Chondrocyte (in vitro differentiated cells): ENCODE measurements around the gene ARRDC3. TPM values are rescaled to one million over a fixed set of nuclear protein-coding genes. Genes with fewer than 3 reads are reported as not detected.

Experiments
- DNase-seq: peaks from one replicate; pipeline ENCODE4 v3.0.0; 2021; ENCODE audit warnings: mixed read lengths, low spot score
- H3K27ac Mint-ChIP-seq: one replicate; pipeline ENCODE4 v1.8.0; 2021; ENCODE audit warnings: mild to moderate bottlenecking, moderate library complexity, mixed read lengths; ENCODE audit not compliant: unreplicated experiment
- H3K27me3 Mint-ChIP-seq: 2 replicates; pipeline ENCODE4 v1.8.0; 2021; ENCODE audit warnings: low read depth, mixed read lengths
- H3K36me3 Mint-ChIP-seq: 2 replicates; pipeline ENCODE4 v1.8.0; 2021; ENCODE audit warnings: low read depth, mixed read lengths
- H3K4me1 Mint-ChIP-seq: 2 replicates; pipeline ENCODE4 v1.8.0; 2021; ENCODE audit warnings: low read depth, mild to moderate bottlenecking, mixed read lengths
- H3K4me3 Mint-ChIP-seq: one replicate; pipeline ENCODE4 v1.8.0; 2021; ENCODE audit warnings: mild to moderate bottlenecking, moderate library complexity, mixed read lengths; ENCODE audit not compliant: unreplicated experiment
- H3K9me3 Mint-ChIP-seq: 2 replicates; pipeline ENCODE4 v1.8.0; 2021; ENCODE audit warnings: low read depth, mixed read lengths
- total RNA-seq: library from RNA; stranded (reverse); gene quantifications from 3 replicates; pipeline ENCODE4 v1.2.1, GENCODE V29; 2021
- TF ChIP-seq, protein P1 (sequence below): fragments of 200-600 bp; sonication (generic); IDR thresholded peaks from 2 replicates; pipeline ENCODE4 v1.5.0; 2021; ENCODE audit warnings: antibody characterized with exemption, mild to moderate bottlenecking, moderate library complexity

The ARRDC3 gene
- total RNA-seq, 1 donor from 2014 or later = 27.6 TPM

DNA sequence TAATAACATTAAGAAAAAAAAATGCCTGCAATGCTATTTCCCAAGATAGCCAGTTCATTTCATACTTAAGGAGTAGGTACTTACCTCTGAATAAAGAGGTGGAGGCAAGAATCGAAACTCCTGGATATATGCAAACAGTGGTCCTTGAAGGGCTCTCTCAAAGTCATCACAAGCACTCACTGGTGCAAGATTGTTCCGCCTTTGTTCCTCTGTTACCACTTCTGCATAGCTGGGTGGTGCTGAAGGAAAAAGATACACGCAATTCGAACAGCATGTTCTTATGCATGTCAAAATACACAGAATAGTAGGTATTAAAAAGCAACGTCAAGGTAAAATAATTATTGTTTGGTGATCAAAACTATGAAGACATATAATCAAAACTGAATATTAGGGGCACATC, 9.5 kb downstream of the ARRDC3 start:
- Mint-ChIP-seq H3K27me3 (no peaks in the 10 kb centered on the region), H3K9me3 (no peaks in the 10 kb centered on the region), H3K36me3 (peaks cover 43% of the 10 kb centered on the region), H3K4me3 (no peak overlapping the region), H3K27ac (no peak overlapping the region), H3K4me1 (peaks cover 10% of the 10 kb centered on the region)
- DNase-seq = no peak
- TF ChIP-seq, protein P1, sequence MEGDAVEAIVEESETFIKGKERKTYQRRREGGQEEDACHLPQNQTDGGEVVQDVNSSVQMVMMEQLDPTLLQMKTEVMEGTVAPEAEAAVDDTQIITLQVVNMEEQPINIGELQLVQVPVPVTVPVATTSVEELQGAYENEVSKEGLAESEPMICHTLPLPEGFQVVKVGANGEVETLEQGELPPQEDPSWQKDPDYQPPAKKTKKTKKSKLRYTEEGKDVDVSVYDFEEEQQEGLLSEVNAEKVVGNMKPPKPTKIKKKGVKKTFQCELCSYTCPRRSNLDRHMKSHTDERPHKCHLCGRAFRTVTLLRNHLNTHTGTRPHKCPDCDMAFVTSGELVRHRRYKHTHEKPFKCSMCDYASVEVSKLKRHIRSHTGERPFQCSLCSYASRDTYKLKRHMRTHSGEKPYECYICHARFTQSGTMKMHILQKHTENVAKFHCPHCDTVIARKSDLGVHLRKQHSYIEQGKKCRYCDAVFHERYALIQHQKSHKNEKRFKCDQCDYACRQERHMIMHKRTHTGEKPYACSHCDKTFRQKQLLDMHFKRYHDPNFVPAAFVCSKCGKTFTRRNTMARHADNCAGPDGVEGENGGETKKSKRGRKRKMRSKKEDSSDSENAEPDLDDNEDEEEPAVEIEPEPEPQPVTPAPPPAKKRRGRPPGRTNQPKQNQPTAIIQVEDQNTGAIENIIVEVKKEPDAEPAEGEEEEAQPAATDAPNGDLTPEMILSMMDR = no peak

DNA sequence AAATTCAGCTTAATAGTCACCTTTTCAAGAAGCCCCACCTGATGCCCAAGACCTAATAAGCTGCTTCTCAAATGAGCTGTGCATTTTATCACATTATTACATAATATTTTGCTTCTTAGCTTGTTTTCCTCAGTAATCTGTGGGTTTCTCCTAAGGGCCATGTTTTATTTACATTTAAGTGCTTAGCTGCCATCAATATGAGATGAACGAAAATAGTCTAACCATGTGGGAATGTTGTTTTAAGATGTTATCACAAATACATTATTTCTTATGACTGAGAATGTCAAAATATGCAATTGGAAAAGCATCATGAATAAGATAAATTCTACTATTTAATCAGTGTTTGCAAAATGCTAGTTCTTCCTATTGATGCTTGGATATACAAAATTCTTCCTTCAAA, 10.1 kb downstream of the ARRDC3 start:
- H3K4me3 Mint-ChIP-seq = no peak overlapping the region
- H3K36me3 Mint-ChIP-seq = peaks cover 46% of the 10 kb centered on the region
- no peak for DNase-seq
- H3K27me3 Mint-ChIP-seq = no peaks in the 10 kb centered on the region
- H3K9me3 Mint-ChIP-seq = no peaks in the 10 kb centered on the region
- TF ChIP-seq, protein P1 = no peak
- H3K4me1 Mint-ChIP-seq = peaks cover 9% of the 10 kb centered on the region
- no peak overlapping the region for H3K27ac Mint-ChIP-seq

DNA sequence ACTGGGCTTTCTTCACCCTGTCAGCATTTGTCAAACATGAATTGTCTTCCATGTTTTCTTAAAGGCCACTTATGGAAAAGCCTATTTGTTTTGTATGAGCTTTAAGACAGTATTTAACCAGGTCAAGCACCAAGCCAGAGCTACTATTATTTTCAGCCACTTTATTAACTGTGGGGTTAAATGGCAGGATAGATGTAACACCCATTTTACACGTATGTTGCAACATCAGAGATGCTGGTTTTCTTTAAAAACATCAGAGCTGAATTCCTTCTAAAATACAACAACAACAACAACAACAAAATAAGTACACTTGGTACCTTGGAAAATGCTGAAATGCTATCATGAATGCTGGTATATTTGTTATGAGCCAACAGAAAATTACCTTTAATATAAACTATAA, 13.6 kb downstream of the ARRDC3 start:
- Mint-ChIP-seq H3K36me3 (peaks cover 36% of the 10 kb centered on the region), H3K27ac (no peak overlapping the region), H3K27me3 (no peaks in the 10 kb centered on the region), H3K4me3 (no peak overlapping the region), H3K4me1 (no peaks in the 10 kb centered on the region), H3K9me3 (no peaks in the 10 kb centered on the region)
- DNase-seq = no peak
- TF ChIP-seq, protein P1 = no peak

DNA sequence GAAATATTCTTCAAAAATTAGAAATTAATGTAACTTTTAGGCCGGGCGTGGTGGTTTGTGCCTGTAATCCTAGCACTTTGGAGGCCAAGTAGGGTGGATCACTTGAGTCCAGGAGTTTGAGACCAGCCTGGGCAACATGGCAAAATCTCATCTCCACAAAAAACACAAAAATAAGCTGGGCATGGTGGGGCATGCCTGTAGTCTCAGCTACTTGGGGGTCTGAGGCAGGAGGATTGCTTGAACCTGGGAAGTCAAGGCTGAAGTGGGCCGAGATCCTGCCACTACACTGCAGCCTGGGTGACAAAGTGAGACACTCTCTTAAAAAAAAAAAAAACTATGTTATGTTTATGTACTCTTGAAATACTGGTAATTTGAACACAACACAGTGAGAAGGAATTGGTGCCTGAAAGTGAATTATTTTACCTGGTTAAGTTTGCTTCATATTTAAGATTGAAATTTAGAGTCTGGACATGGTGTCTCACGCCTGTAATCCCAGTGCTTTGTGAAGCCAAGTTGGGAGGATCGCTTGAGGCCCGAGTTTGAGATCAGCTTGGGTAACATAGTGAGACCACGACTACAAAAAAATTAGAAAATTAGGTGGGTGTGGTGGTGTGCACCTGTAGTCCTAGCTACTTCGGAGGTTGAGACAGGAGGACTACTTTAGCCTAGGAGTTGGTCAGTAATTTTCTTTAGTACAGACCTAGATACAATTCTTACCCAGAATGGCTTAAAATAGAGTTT, 15.0 kb downstream of the ARRDC3 start:
- H3K27ac Mint-ChIP-seq = no peak overlapping the region
- H3K4me3 Mint-ChIP-seq = no peak overlapping the region
- no peaks in the 10 kb centered on the region for H3K4me1 Mint-ChIP-seq
- no peaks in the 10 kb centered on the region for H3K9me3 Mint-ChIP-seq
- TF ChIP-seq, protein P1 = no peak
- no peaks in the 10 kb centered on the region for H3K27me3 Mint-ChIP-seq
- no peak for DNase-seq
- peaks cover 28% of the 10 kb centered on the region for H3K36me3 Mint-ChIP-seq

DNA sequence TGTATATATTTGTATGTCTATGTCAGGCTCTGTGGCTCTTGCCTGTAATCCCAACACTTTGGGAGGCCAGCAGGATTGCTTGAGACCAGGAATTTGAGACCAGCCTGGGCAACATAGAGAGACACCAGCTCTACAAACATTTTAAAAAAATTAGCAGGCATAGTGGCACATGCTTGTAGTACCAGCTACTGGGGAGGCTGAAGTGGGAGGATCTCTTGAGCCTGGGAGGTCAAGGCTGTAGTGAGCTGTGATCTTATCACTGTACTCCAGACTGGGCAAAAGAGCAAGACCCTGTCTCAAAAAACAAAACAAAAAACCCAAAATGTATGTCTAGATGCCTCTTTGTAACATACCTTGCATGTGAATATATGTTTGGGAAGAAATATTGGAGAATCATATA, 15.8 kb downstream of the ARRDC3 start:
- H3K4me3 Mint-ChIP-seq = no peak overlapping the region
- H3K4me1 Mint-ChIP-seq = no peaks in the 10 kb centered on the region
- H3K9me3 Mint-ChIP-seq = no peaks in the 10 kb centered on the region
- no peak overlapping the region for H3K27ac Mint-ChIP-seq
- no peaks in the 10 kb centered on the region for H3K27me3 Mint-ChIP-seq
- H3K36me3 Mint-ChIP-seq = peaks cover 23% of the 10 kb centered on the region
- TF ChIP-seq, protein P1 = no peak
- DNase-seq = no peak
